IPS-20b (cell line): ENCODE results near the gene MRPL44.

Source experiments
- H3K27ac ChIP-seq: one replicate; pipeline ENCODE4 v1.5.1; 2013; ENCODE audit warnings: low read length
- H3K27me3 ChIP-seq: 2 replicates; pipeline ENCODE4 v1.6.1; 2013; ENCODE audit warnings: mild to moderate bottlenecking, low read length, inconsistent platforms; ENCODE audit not compliant: insufficient read depth
- H3K36me3 ChIP-seq: 2 replicates; pipeline ENCODE4 v1.6.1; 2013; ENCODE audit warnings: low read depth, mild to moderate bottlenecking, inconsistent platforms, low read length, moderate library complexity; ENCODE audit not compliant: insufficient read depth
- H3K4me1 ChIP-seq: 2 replicates; pipeline ENCODE4 v1.6.1; 2013; ENCODE audit warnings: mild to moderate bottlenecking, control low read depth, inconsistent platforms, low read length, moderate library complexity; ENCODE audit not compliant: insufficient read depth
- H3K4me3 ChIP-seq: 2 replicates; pipeline ENCODE4 v1.5.1; 2013; ENCODE audit warnings: mild to moderate bottlenecking, low read length, inconsistent platforms
- H3K9ac ChIP-seq: 2 replicates; pipeline ENCODE4 v1.6.1; 2013; ENCODE audit warnings: low read depth, mild to moderate bottlenecking, inconsistent platforms, low read length, moderate library complexity
- H3K9me3 ChIP-seq: 2 replicates; pipeline ENCODE4 v1.6.1; 2013; ENCODE audit warnings: mild to moderate bottlenecking, low read depth, low read length, inconsistent platforms; ENCODE audit not compliant: insufficient read depth

The MRPL44 gene

DNA sequence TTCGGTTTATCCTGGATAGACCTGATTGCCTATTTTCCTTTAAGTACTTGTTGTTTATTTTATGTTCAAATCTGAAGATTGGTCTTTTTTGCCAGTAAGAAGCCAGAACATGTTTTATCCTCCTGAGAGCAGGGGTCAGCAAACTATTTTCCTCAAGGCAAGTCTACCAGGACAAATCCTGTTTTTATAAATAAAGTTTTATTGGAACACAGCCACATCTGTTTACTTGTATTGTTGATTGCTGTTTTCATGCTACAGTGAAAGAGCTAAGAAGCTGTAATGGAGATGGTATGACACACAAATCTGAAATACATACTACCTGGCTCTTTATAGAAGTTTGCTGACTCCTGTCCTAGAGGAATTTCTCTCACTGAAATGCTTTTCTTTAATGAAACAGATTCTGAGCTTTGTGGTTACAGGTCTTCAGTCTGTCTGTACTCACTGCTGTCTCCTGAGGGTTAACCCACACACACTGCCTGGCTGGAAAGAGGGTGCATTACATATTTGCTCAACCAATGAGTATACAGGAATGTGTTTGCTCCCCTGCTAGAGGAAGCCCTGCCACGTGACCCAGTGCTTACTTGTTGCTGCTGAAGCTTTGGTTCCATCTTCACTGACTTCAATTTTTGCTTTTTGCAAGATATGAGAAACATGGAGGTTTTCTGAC, 22.6 kb downstream of the MRPL44 start:
- Histone ChIP-seq H3K27me3 (no peaks in the 10 kb centered on the region), H3K27ac (no peak overlapping the region), H3K4me1 (no peaks in the 10 kb centered on the region), H3K4me3 (no peak overlapping the region), H3K9me3 (no peaks in the 10 kb centered on the region), H3K9ac (no peak overlapping the region), H3K36me3 (peaks cover 67% of the 10 kb centered on the region)

- Histone ChIP-seq H3K4me1 (no peaks in the 10 kb centered on the region), H3K4me3 (no peak overlapping the region), H3K27ac (no peak overlapping the region), H3K36me3 (peaks cover 72% of the 10 kb centered on the region), H3K9ac (no peak overlapping the region), H3K27me3 (no peaks in the 10 kb centered on the region), H3K9me3 (no peaks in the 10 kb centered on the region)
These were observed 23.1 kb downstream of the MRPL44 start for GRCh38 chr2:223980397-223980735.

DNA sequence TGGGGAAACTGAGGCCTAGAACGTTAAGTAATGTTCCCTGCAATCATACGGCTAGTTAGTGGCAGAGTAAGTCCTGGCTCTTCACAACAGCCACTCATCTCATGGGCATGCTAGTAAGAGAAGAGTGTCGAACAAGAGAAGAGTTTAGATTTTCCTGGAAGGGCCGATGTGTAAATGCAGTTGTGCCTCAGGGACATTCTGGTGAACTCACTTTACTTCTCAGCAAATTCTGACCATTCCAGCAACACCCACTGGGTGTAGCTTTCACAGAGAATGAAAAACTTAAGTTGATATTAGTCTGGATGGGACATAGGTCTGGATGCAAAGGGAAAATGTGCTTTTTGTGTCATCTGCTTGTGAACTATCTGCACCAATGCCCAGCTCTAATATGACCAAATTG, 23.5 kb downstream of the MRPL44 start:
- peaks cover 74% of the 10 kb centered on the region for H3K36me3 ChIP-seq
- no peak overlapping the region for H3K4me3 ChIP-seq
- H3K9ac ChIP-seq = no peak overlapping the region
- no peak overlapping the region for H3K27ac ChIP-seq
- no peaks in the 10 kb centered on the region for H3K4me1 ChIP-seq
- no peaks in the 10 kb centered on the region for H3K27me3 ChIP-seq
- no peaks in the 10 kb centered on the region for H3K9me3 ChIP-seq

DNA sequence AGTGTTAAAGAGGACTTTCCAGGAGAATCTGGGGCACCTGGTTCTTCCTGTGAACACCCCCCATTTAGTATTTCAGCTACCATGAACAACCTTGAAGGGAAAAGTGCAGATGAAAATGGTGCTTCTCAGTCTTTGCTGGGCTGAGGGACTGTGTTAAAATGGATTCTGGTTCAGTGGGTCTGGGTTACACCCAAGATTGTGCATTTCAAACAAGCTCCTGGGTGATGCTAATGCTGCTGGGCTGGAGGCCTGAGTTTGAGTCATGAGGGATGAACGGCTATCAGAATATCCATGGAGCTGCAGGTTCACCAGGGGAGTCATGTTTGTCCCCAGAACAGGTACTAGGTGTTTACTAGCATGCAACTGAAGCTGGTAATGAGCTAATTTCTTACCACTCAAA, 24.0 kb downstream of the MRPL44 start:
- Histone ChIP-seq H3K27ac (no peak overlapping the region), H3K9ac (no peak overlapping the region), H3K4me1 (no peaks in the 10 kb centered on the region), H3K9me3 (no peaks in the 10 kb centered on the region), H3K4me3 (no peak overlapping the region), H3K27me3 (no peaks in the 10 kb centered on the region), H3K36me3 (peaks cover 78% of the 10 kb centered on the region)

- H3K9me3 ChIP-seq = no peaks in the 10 kb centered on the region
- H3K27ac ChIP-seq = no peak overlapping the region
- H3K4me1 ChIP-seq = no peaks in the 10 kb centered on the region
- H3K36me3 ChIP-seq = peaks cover 32% of the 10 kb centered on the region
- H3K4me3 ChIP-seq = no peak overlapping the region
- H3K27me3 ChIP-seq = no peaks in the 10 kb centered on the region
- no peak overlapping the region for H3K9ac ChIP-seq
These were observed 32.1 kb downstream of the MRPL44 start for GRCh38 chr2:223989206-223989855.

- H3K36me3 ChIP-seq = peaks cover 27% of the 10 kb centered on the region
- no peaks in the 10 kb centered on the region for H3K4me1 ChIP-seq
- H3K9me3 ChIP-seq = no peaks in the 10 kb centered on the region
These were observed 32.6 kb downstream of the MRPL44 start for GRCh38 chr2:223989856-223990232.

GRCh38 chr2:223991611-223992010, 34.3 kb downstream of the MRPL44 start:
- no peak overlapping the region for H3K9ac ChIP-seq
- H3K9me3 ChIP-seq = no peaks in the 10 kb centered on the region
- peaks cover 21% of the 10 kb centered on the region for H3K36me3 ChIP-seq
- H3K27me3 ChIP-seq = no peaks in the 10 kb centered on the region
- no peaks in the 10 kb centered on the region for H3K4me1 ChIP-seq
- no peak overlapping the region for H3K27ac ChIP-seq
- no peak overlapping the region for H3K4me3 ChIP-seq

More at GRCh38 chr2:223989856-223990232, 32.6 kb downstream of the MRPL44 start:
- no peaks in the 10 kb centered on the region for H3K27me3 ChIP-seq
- H3K27ac ChIP-seq = no peak overlapping the region
- no peak overlapping the region for H3K4me3 ChIP-seq
- no peak overlapping the region for H3K9ac ChIP-seq

GRCh38 chr2:223993634-223994232, 36.5 kb downstream of the MRPL44 start:
- Histone ChIP-seq H3K9ac (no peak overlapping the region), H3K27me3 (no peaks in the 10 kb centered on the region), H3K9me3 (no peaks in the 10 kb centered on the region), H3K4me1 (no peaks in the 10 kb centered on the region), H3K27ac (no peak overlapping the region), H3K36me3 (peaks cover 16% of the 10 kb centered on the region; the same call in 1 of the 2 replicates), H3K4me3 (no peak overlapping the region)

GRCh38 chr2:223994562-223995162, 37.4 kb downstream of the MRPL44 start:
- H3K27ac ChIP-seq = no peak overlapping the region
- no peaks in the 10 kb centered on the region for H3K4me1 ChIP-seq
- peaks cover 16% of the 10 kb centered on the region; the same call in 1 of the 2 replicates for H3K36me3 ChIP-seq
- no peak overlapping the region for H3K4me3 ChIP-seq
- H3K9me3 ChIP-seq = no peaks in the 10 kb centered on the region
- H3K9ac ChIP-seq = no peak overlapping the region
- no peaks in the 10 kb centered on the region for H3K27me3 ChIP-seq

GRCh38 chr2:223995569-223995968, 38.3 kb downstream of the MRPL44 start:
- Histone ChIP-seq H3K9me3 (no peaks in the 10 kb centered on the region), H3K4me3 (no peak overlapping the region), H3K27ac (no peak overlapping the region), H3K27me3 (no peaks in the 10 kb centered on the region), H3K4me1 (no peaks in the 10 kb centered on the region), H3K36me3 (peaks cover 22% of the 10 kb centered on the region), H3K9ac (no peak overlapping the region)

GRCh38 chr2:223996391-223996790, 39.1 kb downstream of the MRPL44 start:
- H3K27me3 ChIP-seq = no peaks in the 10 kb centered on the region
- no peak overlapping the region for H3K9ac ChIP-seq
- H3K9me3 ChIP-seq = no peaks in the 10 kb centered on the region
- H3K4me1 ChIP-seq = no peaks in the 10 kb centered on the region
- peaks cover 25% of the 10 kb centered on the region for H3K36me3 ChIP-seq
- no peak overlapping the region for H3K4me3 ChIP-seq
- H3K27ac ChIP-seq = no peak overlapping the region

DNA sequence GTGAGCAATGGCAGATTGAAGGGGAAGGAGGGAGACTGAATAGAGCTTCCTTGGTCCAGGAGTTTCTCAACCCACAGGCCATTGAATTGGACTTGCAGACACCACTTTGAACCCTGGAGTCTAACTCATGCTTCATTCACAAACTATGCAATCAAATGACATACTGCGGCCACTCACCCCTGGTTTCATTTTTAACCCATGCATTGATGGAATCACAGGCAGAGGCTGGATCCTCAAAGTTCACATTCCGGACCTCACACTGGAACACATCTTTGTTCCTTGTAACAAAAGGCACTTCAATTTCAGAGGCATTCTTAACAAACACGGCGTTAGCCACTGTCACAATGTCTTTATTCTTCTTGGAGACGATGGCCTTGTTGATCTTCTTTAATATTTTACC, 40.7 kb downstream of the MRPL44 start:
- H3K9me3 ChIP-seq = no peaks in the 10 kb centered on the region
- H3K36me3 ChIP-seq = peaks cover 27% of the 10 kb centered on the region
- H3K27me3 ChIP-seq = no peaks in the 10 kb centered on the region
- no peaks in the 10 kb centered on the region for H3K4me1 ChIP-seq
- no peak overlapping the region for H3K4me3 ChIP-seq
- no peak overlapping the region for H3K27ac ChIP-seq
- H3K9ac ChIP-seq = no peak overlapping the region
